ENCODE data around the gene BPIFB1.

Gene BPIFB1

DNA sequence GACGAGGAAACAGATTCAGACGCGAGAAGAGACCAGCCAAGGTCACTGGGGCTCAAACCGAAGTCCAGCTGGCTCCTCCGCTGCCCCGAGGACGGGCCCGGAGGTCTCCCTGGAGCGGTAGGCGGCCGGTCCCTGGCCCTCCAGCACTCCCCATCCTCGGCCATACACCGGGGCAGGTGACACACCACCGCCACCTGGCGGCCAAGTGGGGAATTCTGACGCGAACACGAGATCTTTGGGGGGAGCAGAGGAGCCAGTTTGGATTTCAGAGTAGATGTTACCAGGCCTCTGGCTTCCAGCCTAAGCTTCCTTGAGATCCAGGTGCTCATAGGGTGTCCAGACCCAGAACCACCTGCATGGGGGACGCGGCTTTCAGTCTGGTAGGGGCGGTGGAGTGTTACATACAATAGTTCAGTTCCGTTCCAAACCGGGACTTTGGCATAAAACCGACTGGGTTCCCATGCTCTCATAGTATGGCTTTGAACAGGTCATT is 16.1 kb downstream of the BPIFB1 start:
- peak; percentile 74 for DNase-seq

- DNase-seq: no peak
These were observed 18.3 kb downstream of the BPIFB1 start for GRCh38 chr20:33301192-33301930.

- no peak for DNase-seq
These were observed 20.6 kb downstream of the BPIFB1 start for GRCh38 chr20:33303595-33303994.

- no peak for DNase-seq
These were observed 21.0 kb downstream of the BPIFB1 start for GRCh38 chr20:33304046-33304445.

DNA sequence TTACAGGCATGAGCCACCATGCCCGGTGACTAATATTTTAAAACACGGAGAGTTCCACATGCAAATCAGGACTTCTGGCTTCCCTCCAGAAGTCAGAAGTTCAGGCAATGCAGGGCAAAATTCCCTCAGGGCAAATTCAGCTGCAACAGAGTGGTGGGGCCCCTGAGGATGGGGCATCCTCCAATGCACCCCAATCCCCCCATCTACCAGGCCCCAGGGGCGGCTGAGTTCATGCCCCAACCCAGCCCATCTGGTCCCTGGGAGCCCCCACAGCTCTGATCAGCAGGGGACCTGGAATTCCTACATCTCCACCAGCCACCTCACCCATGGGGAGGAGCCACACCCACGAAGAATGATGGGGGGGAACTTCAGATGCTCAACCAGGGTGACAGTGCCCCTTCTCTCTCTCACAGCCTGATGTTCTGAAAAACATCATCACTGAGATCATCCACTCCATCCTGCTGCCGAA is 22.6 kb downstream of the BPIFB1 start:
- DNase-seq: no peak

GRCh38 chr20:33306228-33306627 is 23.2 kb downstream of the BPIFB1 start:
- DNase-seq: no peak

- DNase-seq: no peak
These were observed 23.8 kb downstream of the BPIFB1 start for GRCh38 chr20:33306807-33307206.

DNA sequence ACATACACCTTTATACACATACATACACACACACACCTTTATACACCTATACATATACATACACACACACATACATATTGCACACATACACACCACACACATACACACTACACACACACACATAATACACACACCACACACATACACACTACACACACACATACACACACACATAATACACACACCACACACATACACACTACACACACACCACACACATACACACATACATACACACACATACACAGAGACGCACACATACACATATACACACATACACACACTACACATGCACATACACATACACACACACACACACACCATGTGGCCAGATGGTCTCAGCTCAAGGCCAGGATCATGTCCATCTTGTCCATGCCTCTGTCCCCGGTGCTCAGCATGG is 25.7 kb downstream of the BPIFB1 start:
- no peak for DNase-seq

DNA sequence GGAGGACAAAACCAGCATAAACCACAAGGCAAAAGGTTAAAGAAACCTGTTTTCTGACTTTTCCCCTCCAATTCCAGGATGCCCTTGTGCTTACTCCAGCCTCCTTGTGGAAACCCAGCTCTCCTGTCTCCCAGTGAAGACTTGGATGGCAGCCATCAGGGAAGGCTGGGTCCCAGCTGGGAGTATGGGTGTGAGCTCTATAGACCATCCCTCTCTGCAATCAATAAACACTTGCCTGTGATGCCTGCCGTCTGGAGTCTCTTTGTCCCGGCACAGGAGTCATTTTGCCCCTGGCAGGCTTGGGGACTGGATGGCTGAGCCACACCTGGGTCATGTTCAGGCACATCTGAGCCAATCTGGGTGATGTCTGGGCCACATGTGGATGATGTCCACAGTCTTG is 26.6 kb downstream of the BPIFB1 start:
- no peak for DNase-seq

DNA sequence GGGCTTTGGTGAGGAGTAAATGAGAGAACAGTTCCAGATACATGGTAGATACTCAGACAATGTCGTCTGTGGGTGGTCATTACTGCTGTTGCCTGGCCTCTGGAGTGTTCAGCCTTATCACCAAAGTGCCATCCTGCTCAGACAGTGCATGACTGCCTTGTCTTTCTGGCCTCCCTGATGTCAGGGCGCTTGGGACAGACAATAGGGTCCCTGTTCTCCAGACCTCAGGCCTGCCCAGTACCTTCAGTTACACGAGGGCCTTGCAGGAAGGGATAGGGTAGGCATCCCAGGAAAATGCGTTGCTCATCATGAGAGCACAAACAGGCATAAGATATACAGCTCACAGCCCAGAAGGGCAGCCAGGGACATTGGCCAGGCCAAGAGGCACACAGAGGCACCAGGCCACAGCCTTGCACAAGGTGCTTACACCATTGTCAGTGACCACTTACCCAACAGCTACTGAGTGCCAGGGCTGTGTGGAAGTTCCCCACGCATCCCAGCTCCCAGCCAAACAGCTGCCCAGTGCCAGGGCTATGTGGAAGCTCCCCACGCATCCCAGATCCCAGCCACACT is 27.4 kb downstream of the BPIFB1 start:
- no peak for DNase-seq

GRCh38 chr20:33311011-33311410 is 28.0 kb downstream of the BPIFB1 start:
- DNase-seq: no peak

DNA sequence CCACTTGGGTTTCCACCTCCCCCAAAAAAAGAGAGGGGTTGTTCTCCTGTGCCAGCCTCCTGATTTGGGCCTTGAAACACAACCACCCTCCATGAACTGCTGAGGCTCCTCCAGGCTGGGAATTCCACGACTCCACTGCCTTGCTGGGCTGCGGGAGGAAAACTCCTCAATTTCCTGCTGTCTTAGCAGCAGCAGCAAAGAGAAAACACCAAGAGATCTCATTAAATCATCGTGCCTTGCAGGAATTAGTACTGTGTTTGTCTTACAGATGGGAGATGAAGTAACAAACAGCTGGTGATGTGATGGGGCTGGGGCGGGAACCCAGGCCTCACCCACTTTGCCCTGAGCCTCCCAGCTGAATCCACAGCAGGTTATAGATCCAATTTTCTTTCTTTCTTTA is 29.0 kb downstream of the BPIFB1 start:
- no peak for DNase-seq

GRCh38 chr20:33312583-33312982 is 29.6 kb downstream of the BPIFB1 start:
- no peak for DNase-seq

DNA sequence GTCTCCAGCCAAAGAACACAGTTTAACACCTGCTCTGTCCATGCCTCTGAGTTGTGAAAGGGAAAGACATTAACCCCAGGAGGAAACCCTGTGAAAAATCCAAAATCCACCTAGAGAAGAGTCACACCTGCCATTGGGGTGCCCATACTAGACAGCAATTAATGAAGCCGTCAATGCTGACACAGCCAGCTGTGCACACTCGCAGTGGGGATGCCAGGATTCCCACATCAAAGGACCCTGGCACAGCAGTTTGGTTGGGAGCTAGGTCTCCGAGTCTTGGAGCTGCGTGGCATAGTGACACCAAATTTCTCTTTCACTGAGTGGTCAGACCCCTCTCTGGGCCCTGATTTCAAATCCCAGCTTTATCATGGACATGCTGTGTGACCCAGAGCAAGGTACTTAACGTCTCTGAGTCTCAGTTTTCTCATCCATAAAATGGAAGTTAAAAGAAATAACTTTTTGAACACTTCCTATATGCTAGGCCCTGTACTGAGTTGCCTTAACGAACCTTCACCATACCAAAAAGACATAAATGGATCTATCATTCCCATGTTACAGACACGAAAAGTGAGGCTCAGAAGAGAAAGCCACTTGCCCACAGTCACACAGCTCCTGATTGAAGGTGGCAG is 30.8 kb downstream of the BPIFB1 start:
- DNase-seq: no peak

GRCh38 chr20:33316343-33316742 is 33.3 kb downstream of the BPIFB1 start:
- DNase-seq: no peak

- no peak for DNase-seq
These were observed 33.9 kb downstream of the BPIFB1 start for GRCh38 chr20:33316958-33317357.

GRCh38 chr20:33317424-33318095 is 34.5 kb downstream of the BPIFB1 start:
- DNase-seq: no peak

- no peak for DNase-seq
These were observed 35.0 kb downstream of the BPIFB1 start for GRCh38 chr20:33318096-33318429.

- no peak for DNase-seq
These were observed 37.0 kb downstream of the BPIFB1 start for GRCh38 chr20:33320006-33320405.

DNA sequence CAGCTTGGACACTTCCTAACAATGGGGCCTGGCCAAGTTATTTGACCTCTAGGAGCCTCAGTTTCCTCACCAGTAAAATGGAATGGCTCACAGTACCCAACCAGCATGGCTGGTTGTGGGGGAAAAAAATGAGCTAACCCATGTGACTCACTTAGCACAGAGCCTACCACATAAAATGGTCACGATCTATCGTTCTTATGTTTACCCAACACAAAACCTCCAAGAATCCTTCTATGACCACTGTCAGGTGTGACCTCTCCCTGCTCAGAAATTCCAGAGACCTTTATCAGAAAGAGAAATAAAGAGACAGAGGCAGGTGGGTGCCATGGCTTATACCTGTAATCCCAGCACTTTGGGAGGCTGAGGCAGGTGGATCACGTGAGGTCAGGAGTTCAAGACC is 39.4 kb downstream of the BPIFB1 start:
- DNase-seq: no peak

DNA sequence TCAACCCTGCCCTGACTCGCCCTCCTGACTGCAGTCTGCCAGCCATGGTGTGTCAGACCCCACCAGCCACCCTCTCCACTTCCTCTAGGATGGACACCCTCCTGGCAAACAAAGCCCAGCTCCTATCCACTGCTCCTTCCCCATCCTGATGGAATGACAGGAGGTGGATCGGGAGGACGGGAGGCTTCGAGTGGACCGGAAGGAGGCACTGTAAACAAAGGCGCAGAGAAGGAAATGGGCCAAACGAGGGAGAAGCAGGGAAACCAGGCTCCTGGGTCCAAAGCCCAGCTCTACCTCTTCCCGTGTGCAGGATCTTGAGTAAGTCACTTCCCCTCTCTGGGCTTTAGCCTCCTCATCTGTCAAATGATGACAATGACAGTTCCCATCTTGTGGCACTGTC is 40.2 kb downstream of the BPIFB1 start:
- DNase-seq: no peak

DNA sequence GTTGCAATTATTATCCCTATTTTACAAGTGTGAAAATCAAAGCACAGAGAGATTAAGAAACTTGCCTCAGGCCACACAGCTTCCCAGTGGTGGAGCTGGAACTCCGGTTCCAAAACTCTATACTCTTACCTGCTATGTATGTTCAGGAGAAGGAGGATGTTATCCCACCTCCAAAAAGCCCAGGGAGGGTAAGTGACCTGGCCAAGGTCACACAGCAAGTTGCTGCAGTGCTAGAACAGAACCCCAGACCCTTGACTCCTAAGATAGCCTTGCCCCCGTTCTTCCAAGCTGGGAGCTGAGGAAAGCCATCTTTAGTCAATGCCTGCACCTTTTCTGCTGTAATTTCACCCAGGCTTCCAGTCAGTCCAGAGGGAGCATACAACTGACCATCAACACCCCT is 42.3 kb downstream of the BPIFB1 start:
- no peak for DNase-seq

Measured in stimulated activated CD4-positive, alpha-beta T cell treated with anti-CD3 and anti-CD28 coated beads, Interleukin-12 subunit alpha, Interleukin-12 subunit beta, amount 100 ng/mL, for 4 hours (primary cell).